Measurements from ENCODE around the gene ALOX15.
"Not testable (repeated sequence)": the region's sequence is repeated elsewhere in the genome, so short reads cannot be mapped to it uniquely, and the experiment has no call there.

The ALOX15 gene

GRCh38 chr17:4641297-4642195 lies at the start of gene ALOX15:
ALOX15 (minus strand) TSS chr17:4641678; CDS start chr17:4641651, 27 bp downstream.
- DNase-seq, result no peak

GRCh38 chr17:4690745-4691144 lies 49.3 kb upstream of the ALOX15 start:
- no peak for DNase-seq

GRCh38 chr17:4689872-4690271 lies 48.4 kb upstream of the ALOX15 start:
- DNase-seq, result not testable (repeated sequence)

- DNase-seq, result not testable (repeated sequence)
These were observed 42.3 kb upstream of the ALOX15 start for GRCh38 chr17:4683739-4684138.

GRCh38 chr17:4679658-4680057 lies 38.2 kb upstream of the ALOX15 start:
- DNase-seq, result no peak

GRCh38 chr17:4678448-4679026 lies 37.1 kb upstream of the ALOX15 start:
- DNase-seq, result no peak

GRCh38 chr17:4676791-4677190 lies 35.3 kb upstream of the ALOX15 start:
- no peak for DNase-seq

DNA sequence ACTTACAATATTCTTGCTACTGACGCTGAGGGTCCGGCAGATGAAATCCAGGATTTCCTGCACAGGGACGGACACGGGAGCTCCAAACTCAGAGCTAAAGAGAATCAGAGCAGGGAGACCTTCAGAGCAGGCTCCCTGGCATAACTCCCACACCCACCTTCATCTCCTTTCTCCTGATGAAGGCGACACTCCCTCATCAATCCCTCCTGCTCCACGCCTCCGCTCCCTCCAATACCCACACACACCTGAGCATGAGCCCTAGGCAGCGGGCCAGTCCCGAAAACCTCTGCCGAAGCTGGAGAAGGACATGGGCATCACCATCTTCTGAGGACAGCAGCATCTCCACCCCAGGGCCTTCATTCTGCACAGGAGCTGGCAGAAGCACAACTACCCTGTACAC lies 34.3 kb upstream of the ALOX15 start:
- DNase-seq, result no peak

- DNase-seq, result no peak
These were observed 33.2 kb upstream of the ALOX15 start for GRCh38 chr17:4674685-4674998.

DNA sequence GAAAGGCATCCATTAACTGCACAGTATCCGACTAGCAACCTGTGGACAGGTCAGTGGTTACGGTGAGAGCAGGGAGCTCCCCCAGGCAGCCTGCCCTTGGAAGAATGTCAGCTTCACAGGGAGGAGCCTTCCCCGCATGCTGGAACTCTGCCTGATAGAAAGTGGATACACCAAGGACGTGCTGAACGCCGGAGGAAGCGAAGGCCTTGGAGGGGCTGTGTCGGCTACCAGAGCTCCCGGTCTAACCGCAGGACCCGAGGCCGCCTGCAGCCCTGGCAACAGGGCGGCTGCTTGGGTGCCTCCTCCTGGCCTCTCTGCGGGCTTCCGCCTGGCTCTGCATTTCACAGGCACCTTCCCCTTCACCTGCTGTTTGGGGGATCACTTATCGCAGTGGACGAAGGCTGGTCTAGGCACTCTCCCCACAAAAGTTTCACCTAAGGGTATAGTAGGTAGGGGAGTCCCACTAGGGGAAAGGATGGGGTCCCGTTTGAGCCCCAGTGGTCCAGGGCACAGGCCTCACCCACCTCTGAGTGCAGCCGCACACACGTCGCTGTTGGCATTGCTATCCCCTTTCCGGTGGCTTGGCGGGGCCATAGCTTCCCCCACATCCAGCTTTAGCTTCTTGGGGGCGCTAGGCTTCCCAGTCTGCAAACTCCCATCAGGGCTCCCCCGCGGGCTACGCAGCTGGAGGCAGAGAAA lies 32.7 kb upstream of the ALOX15 start:
- no peak for DNase-seq

DNA sequence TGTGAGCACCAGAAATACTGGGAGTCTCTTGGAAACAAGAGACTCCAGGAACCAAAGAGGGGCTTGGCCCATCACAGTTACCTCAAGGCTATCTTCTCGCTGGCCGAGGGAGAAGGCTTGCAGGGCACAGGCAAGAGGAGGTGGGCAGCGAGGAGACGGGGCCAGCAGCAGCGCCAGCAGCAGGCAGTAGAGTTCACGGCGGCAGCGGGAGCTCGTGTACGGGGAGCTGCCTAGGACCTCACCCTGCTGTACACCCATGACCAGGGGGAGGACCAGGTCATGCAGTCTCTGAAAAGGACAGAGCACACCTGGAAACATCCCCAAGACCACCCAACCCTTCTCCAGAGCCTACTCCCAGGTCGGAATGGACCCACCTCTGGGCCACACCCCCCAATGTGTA lies 31.7 kb upstream of the ALOX15 start:
- DNase-seq, result no peak

- DNase-seq, result no peak
These were observed 31.3 kb upstream of the ALOX15 start for GRCh38 chr17:4672751-4673150.

DNA sequence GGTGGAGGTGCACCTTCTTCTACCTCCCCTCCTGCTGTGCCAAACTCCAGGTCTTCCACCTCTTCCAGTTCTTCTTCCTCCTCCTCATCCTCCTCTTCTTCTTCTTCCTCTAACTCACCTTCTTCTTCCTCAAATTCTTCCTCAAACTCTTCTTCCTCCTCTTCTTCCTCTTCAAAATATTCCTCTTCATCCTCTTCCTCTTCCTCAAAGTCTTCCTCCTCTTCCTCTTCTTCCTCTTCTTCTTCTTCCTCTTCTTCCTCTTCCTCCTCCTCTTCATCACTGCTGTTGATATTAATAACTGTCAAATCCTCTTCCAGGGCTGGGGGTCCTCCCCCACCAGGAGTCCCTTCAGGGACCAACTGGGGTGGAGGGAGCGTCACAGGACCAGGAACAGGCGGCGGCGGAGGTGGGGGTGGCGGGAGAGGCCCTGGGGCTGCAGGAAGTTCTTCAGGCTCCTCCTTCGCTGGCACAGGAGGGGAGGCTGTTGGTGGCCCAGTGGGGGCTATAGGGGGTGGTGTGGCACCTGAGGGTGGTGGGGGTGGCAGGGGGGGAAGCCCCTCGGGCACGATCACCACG lies 30.7 kb upstream of the ALOX15 start:
- DNase-seq, result no peak

- no peak for DNase-seq
These were observed 25.7 kb upstream of the ALOX15 start for GRCh38 chr17:4667166-4667565.

- no peak for DNase-seq
These were observed 24.8 kb upstream of the ALOX15 start for GRCh38 chr17:4666296-4666695.

DNA sequence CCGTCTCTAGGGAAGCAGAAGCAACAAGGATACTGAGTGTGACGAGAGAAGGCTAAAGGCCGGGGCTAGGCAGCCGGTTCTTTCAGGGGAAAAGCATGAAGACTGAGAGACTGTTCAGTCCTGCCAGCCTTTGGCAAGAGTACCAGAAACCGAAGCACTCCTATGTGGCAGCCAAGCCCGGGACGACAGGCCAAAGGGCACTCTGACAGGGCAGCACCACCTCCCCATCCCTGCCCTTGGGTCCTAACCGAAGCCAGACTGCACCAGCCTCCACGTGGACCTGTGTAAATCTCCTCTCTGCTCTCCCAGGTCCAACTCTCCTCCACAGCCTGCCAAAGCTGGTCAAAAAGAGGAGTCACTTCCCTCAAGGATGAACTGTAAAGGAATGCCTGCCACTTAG lies 23.5 kb upstream of the ALOX15 start:
- DNase-seq, result no peak

GRCh38 chr17:4664230-4664629 lies 22.8 kb upstream of the ALOX15 start:
- no peak for DNase-seq

GRCh38 chr17:4663711-4664110 lies 22.2 kb upstream of the ALOX15 start:
- DNase-seq, result no peak

DNA sequence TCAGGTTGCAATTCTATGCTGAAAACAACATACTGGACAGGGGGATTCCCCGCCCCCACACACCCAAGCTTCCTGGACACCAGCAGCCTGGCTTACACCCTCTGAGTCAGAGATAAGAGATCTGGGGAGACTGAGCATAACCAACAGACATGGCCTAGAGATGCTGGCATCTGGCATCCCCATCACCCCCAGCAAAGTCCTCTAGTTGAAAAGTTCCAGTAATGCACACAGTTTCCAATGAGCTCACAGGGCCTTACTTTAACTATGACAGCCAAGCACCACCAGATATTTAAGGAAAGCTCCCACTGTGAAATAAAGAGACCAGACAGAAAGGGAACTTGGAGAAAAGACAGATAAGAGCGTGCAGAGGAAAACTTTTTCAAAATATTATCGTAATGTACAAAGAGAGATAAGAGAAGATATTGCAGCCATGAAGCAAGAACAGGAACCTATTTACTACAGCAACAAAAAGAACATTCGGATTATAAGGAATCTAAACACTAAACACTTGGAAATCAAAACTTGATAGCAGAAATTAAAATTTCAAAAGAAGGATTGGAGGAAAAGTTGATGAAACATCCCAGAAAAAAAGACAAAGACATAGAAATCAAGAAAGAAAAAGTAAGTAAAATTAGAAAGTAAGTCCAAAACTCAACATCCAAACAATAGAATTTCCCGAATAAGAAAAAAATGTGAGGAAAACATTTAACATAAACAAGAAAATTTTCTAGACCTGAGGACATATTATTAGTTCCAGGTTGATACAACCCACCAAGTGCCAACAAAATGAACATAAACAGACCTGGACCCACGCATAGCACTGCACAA lies 17.2 kb upstream of the ALOX15 start:
- no peak for DNase-seq

DNA sequence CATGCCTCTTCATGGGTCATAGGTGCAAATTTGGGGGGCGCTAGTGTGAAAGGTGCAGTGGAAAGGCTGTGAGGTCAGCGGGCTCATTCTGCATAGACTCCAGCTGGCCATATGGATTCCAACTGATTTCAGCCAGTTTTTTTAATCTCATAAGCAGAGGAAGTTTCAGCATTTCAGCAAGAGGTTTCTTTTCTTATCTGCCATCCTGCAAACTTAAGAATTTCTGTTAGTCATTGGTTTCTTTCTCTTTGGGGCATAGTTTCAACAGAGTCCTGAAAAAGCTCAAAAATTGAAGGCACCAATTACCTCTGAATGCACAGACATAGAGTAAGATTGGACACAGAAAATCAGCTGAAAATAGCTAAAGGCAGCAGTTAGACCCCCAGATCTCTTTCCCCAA lies 16.2 kb upstream of the ALOX15 start:
- DNase-seq, result no peak

DNA sequence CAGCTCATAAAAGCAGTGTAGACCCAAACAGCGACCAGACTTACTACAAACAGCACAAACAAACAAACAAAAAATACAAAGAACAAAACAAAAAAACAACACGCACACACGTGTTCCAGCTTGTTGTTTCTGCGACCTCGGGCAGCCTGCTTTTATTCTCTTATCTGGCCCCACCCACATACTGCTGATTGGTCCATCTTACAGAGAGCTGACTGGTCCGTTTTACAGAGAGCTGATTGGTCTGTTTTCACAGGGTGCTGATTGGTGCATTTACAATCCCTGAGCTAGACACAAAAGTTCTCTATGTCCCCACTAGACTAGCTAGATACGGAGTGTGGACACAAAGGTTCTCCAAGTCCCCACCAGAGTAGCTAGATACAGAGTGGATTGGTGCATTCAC lies 14.5 kb upstream of the ALOX15 start:
- DNase-seq, result not testable (repeated sequence)

DNA sequence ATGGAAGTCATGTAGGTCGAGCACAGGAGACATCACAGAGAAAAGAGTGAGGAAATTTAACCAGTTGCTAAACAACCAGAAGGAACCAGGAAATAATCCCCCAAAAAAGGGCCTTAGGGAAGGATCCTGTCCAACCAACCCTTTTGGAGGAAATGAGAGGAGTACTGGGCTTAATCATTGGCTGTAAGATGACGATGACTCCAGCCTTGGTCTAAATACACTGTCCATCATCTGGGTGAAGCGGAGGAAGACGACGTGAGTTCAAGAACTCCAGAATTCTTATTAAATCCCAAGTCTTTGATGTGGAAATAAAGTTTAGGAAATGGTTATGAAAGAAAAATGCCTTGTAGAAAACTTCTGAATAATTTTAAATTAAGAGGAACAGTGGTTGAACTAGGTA lies 11.5 kb upstream of the ALOX15 start:
- DNase-seq, result no peak

GRCh38 chr17:4648741-4649140 lies 7.3 kb upstream of the ALOX15 start:
- no peak for DNase-seq

All from GDM1 (cell line).